ENCODE results near the gene NLRP6.

Gene NLRP6

GRCh38 chr11:278001-278951 is at the start of gene NLRP6:
NLRP6 (plus strand) TSS chr11:278407; CDS start chr11:278570, 163 bp downstream.
- no peak for DNase-seq (ENCODE audit: low read depth)
- TF ChIP-seq CTCF (IDR thresholded peaks at IDR 0.05; ENCODE audit: low read depth, low read length, missing control alignments): no peak
- no peak within 1 kb of the TSS for H3K4me3 ChIP-seq (ENCODE audit: low read depth, low read length)
- in situ Hi-C loops (cut with HindIII; ENCODE audit: low sequenced_read_pairs): no loop called here

GRCh38 chr11:230431-230830 is 47.8 kb upstream of the NLRP6 start:
- in situ Hi-C loops (cut with HindIII; ENCODE audit: low sequenced_read_pairs): no loop called here

GRCh38 chr11:232783-233565 is 45.2 kb upstream of the NLRP6 start:
- no peak overlapping the region for H3K4me3 ChIP-seq (ENCODE audit: low read depth, low read length)
- in situ Hi-C loops (cut with HindIII; ENCODE audit: low sequenced_read_pairs): no loop called here
- no peak for TF ChIP-seq CTCF (IDR thresholded peaks at IDR 0.05; ENCODE audit: low read depth, low read length, missing control alignments)
- no peak for DNase-seq (ENCODE audit: low read depth)

More at GRCh38 chr11:230431-230830, 47.8 kb upstream of the NLRP6 start:
- H3K4me3 ChIP-seq (ENCODE audit: low read depth, low read length): no peak overlapping the region
- DNase-seq (ENCODE audit: low read depth): no peak
- no peak for TF ChIP-seq CTCF (IDR thresholded peaks at IDR 0.05; ENCODE audit: low read depth, low read length, missing control alignments)

GRCh38 chr11:235180-235579 is 43.0 kb upstream of the NLRP6 start:
- DNase-seq (ENCODE audit: low read depth): no peak
- TF ChIP-seq CTCF (IDR thresholded peaks at IDR 0.05; ENCODE audit: low read depth, low read length, missing control alignments): no peak
- in situ Hi-C loops (cut with HindIII; ENCODE audit: low sequenced_read_pairs): no loop called here
- peak overlapping the region; percentile 96 for H3K4me3 ChIP-seq (ENCODE audit: low read depth, low read length)

GRCh38 chr11:235609-235996 is 42.6 kb upstream of the NLRP6 start:
- in situ Hi-C loops (cut with HindIII; ENCODE audit: low sequenced_read_pairs): no loop called here

More at GRCh38 chr11:235609-235996, 42.6 kb upstream of the NLRP6 start:
- H3K4me3 ChIP-seq (ENCODE audit: low read depth, low read length): peak overlapping the region; percentile 96
- TF ChIP-seq CTCF (IDR thresholded peaks at IDR 0.05; ENCODE audit: low read depth, low read length, missing control alignments): no peak
- DNase-seq (ENCODE audit: low read depth): no peak

Data from astrocyte of the cerebellum (primary cell).